Lower leg skin (tissue), 3 donors: ENCODE measurements around the gene THSD7B.

Experiments
- CTCF ChIP-seq, 3 donors: fragments of 450-650 bp; IDR thresholded peaks; one replicate each; pipeline ENCODE4 v1.5.1; 2016; ENCODE audit warnings: antibody characterized with exemption in 3 of 3, mild to moderate bottlenecking in 3 of 3, moderate library complexity in 2 of 3
- POLR2A ChIP-seq, 2 donors: fragments of 450-650 bp; IDR thresholded peaks; one replicate each; pipeline ENCODE4 v1.6.1; 2016 to 2017; ENCODE audit warnings: antibody characterized with exemption in 2 of 2, mild to moderate bottlenecking in 1 of 2, moderate library complexity in 1 of 2

DNA sequence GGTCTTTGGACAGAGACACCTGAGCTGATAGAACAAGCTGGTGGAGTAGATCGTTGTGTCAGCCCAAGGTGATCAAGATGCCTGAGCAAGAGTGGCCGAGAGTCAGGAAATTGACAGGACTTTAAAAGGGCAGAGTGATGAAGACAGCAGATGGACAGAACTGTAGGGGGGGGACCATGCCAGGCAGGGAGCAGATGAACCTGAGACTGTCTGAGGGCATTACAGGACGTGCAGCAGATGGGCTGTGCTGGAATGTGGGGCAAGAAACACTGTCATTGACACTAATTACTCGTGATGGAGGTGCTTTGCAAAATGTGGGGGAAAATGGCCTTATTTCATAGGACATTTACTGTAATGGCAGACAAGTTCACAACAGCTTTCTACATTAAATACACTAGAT, 225.0 kb downstream of the THSD7B start:
- no peak for TF ChIP-seq CTCF (IDR thresholded peaks at IDR 0.05)
- no peak for TF ChIP-seq POLR2A (IDR thresholded peaks at IDR 0.05)
